ENCODE data around the gene ANKRD6. TPM values are rescaled to one million over a fixed set of nuclear protein-coding genes. Genes with fewer than 3 reads are reported as not detected.

The ANKRD6 gene
- total RNA-seq, 1 donor from 2014 or later: 13.5 TPM

GRCh38 chr6:89501753-89502152 is 68.8 kb downstream of the ANKRD6 start:
- H3K4me1 ChIP-seq (ENCODE audit: insufficient read depth, low read length): no peaks in the 10 kb centered on the region
- H2AFZ ChIP-seq (ENCODE audit: low read depth, low read length): no peak overlapping the region
- H3K36me3 Mint-ChIP-seq (ENCODE audit: low read depth, unreplicated experiment): no peaks in the 10 kb centered on the region
- H3K4me2 ChIP-seq (ENCODE audit: low read length): no peak overlapping the region
- no peak overlapping the region for H3K9ac ChIP-seq (ENCODE audit: low read length)
- H4K20me1 ChIP-seq (ENCODE audit: insufficient read depth, low read length): no peaks in the 10 kb centered on the region
- DNase-seq (ENCODE audit: low read depth) (no peak), FAIRE-seq (peak; percentile 26)
- no peaks in the 10 kb centered on the region for H3K36me3 ChIP-seq (ENCODE audit: insufficient read depth, low read length)
- H3K4me3 Mint-ChIP-seq (ENCODE audit: unreplicated experiment): no peak overlapping the region
- H3K79me2 ChIP-seq (ENCODE audit: insufficient read depth, low read length): no peaks in the 10 kb centered on the region
- TF ChIP-seq EZH2 (IDR thresholded peaks at IDR 0.05; ENCODE audit: insufficient read depth, low read length) (no peak), CTCF (IDR thresholded peaks at IDR 0.05; ENCODE audit: insufficient read depth, low read depth, low read length) (no peak)
- H3K27me3 ChIP-seq (ENCODE audit: insufficient read depth, low read length): peaks cover 3% of the 10 kb centered on the region
- H3K4me1 Mint-ChIP-seq (ENCODE audit: low read depth, unreplicated experiment): peaks cover 16% of the 10 kb centered on the region
- H3K27ac Mint-ChIP-seq (ENCODE audit: unreplicated experiment): no peak overlapping the region
- no peaks in the 10 kb centered on the region for H3K9me3 ChIP-seq (ENCODE audit: insufficient read depth, low read depth, low read length)
- no peak overlapping the region for H3K27ac ChIP-seq (ENCODE audit: low read depth, low read length)
- H3K27me3 Mint-ChIP-seq (ENCODE audit: low read depth, unreplicated experiment): no peaks in the 10 kb centered on the region
- no peaks in the 10 kb centered on the region for H3K9me3 Mint-ChIP-seq (ENCODE audit: unreplicated experiment)
- no peak overlapping the region for H3K4me3 ChIP-seq (ENCODE audit: insufficient read depth, low read depth, low read length)

DNA sequence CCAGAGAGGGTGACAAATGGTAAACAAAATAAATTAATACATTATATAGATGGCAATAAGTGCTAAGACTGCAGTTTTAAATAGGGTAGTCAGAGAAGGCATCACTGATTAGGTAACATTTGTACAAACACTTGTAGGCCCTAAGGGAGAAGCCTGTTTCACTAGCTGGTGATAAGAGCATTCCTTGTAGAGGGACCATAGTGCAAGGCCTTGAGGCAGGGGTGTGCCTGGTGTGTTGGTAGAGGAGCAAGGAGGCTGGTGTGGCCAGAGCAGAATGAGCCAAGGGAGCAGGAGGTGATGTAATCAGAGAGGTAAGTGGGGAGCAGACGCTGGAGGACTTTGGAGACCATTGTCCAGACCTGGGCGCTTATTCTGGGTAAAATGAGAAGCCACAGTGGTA is 70.7 kb downstream of the ANKRD6 start:
- peaks cover 16% of the 10 kb centered on the region for H3K4me1 Mint-ChIP-seq (ENCODE audit: low read depth, unreplicated experiment)
- no peaks in the 10 kb centered on the region for H3K4me1 ChIP-seq (ENCODE audit: insufficient read depth, low read length)

More for the DNA sequence above, 70.7 kb downstream of the ANKRD6 start:
- H3K36me3 Mint-ChIP-seq (ENCODE audit: low read depth, unreplicated experiment): no peaks in the 10 kb centered on the region
- DNase-seq (ENCODE audit: low read depth) (no peak), FAIRE-seq (no peak)
- TF ChIP-seq EZH2 (IDR thresholded peaks at IDR 0.05; ENCODE audit: insufficient read depth, low read length): no peak
- no peak for TF ChIP-seq CTCF (IDR thresholded peaks at IDR 0.05; ENCODE audit: insufficient read depth, low read depth, low read length)
- Histone ChIP-seq H3K9ac (ENCODE audit: low read length) (no peak overlapping the region), H2AFZ (ENCODE audit: low read depth, low read length) (no peak overlapping the region), H3K36me3 (ENCODE audit: insufficient read depth, low read length) (no peaks in the 10 kb centered on the region), H3K4me2 (ENCODE audit: low read length) (no peak overlapping the region), H4K20me1 (ENCODE audit: insufficient read depth, low read length) (no peaks in the 10 kb centered on the region), H3K27me3 (ENCODE audit: insufficient read depth, low read length) (peaks cover 3% of the 10 kb centered on the region), H3K79me2 (ENCODE audit: insufficient read depth, low read length) (no peaks in the 10 kb centered on the region), H3K27ac (ENCODE audit: low read depth, low read length) (no peak overlapping the region), H3K9me3 (ENCODE audit: insufficient read depth, low read depth, low read length) (no peaks in the 10 kb centered on the region), H3K4me3 (ENCODE audit: insufficient read depth, low read depth, low read length) (no peak overlapping the region)
- H3K27me3 Mint-ChIP-seq (ENCODE audit: low read depth, unreplicated experiment): no peaks in the 10 kb centered on the region
- peak overlapping the region; percentile 31 for H3K27ac Mint-ChIP-seq (ENCODE audit: unreplicated experiment)
- H3K9me3 Mint-ChIP-seq (ENCODE audit: unreplicated experiment): no peaks in the 10 kb centered on the region
- no peak overlapping the region for H3K4me3 Mint-ChIP-seq (ENCODE audit: unreplicated experiment)

All from astrocyte (in vitro differentiated cells and primary cell).